Lower lobe of right lung (tissue), 2 donors: ENCODE measurements around the gene RPS21. TPM values are rescaled to one million over a fixed set of nuclear protein-coding genes. Genes with fewer than 3 reads are reported as not detected.

Experiments used
- ATAC-seq, 2 donors: fragments of 200-7000 bp; cut with Tn5 transposase; one replicate each; pipeline ENCODE4 v1.9.1; 2020 to 2022; ENCODE audit warnings: mild to moderate bottlenecking in 2 of 2, moderate library complexity in 2 of 2
- DNase-seq: peaks from one replicate; pipeline ENCODE4 v3.0.0-alpha.2; 2020
- H3K27ac ChIP-seq: fragments of 200-600 bp; one replicate; pipeline ENCODE4 v1.8.0; 2022
- H3K27me3 ChIP-seq: fragments of 200-600 bp; one replicate; pipeline ENCODE4 v1.8.0; 2022; ENCODE audit warnings: low read depth
- H3K36me3 ChIP-seq: fragments of 200-600 bp; one replicate; pipeline ENCODE4 v1.8.0; 2022; ENCODE audit warnings: mild to moderate bottlenecking
- H3K4me1 ChIP-seq: fragments of 200-600 bp; one replicate; pipeline ENCODE4 v1.8.0; 2022
- H3K4me3 ChIP-seq: fragments of 200-600 bp; one replicate; pipeline ENCODE4 v1.8.0; 2022; ENCODE audit warnings: mild to moderate bottlenecking
- H3K9me3 ChIP-seq: fragments of 200-600 bp; one replicate; pipeline ENCODE4 v1.8.0; 2022
- CTCF ChIP-seq: fragments of 200-600 bp; IDR thresholded peaks from one replicate; pipeline ENCODE4 v1.8.0; 2022; ENCODE audit warnings: antibody characterized with exemption, mild to moderate bottlenecking
- intact Hi-C: fragments of 100-400 bp; cut with DNase I; formaldehyde crosslinking; loops from one replicate; pipeline ENCODE4 v1.11.0; 2022
- total RNA-seq: library from RNA; stranded (reverse); fragmentation: NEBNext Ultra II Directional; extraction: Animal tissue kit (Norgen Biotek cat#: 25700); gene quantifications from one replicate; pipeline ENCODE4 v1.2.1, GENCODE V29; 2021
- donor health status: DM: no; HTN: yes; CAD: no; lungs with severe emphysema.

RPS21 gene
- total RNA-seq, 1 donor from 2014 or later, result 1,104 TPM

GRCh38 chr20:62361799-62362589 is 24.9 kb upstream of the RPS21 start:
- ATAC-seq, result peak; percentile 69 to 73
- peak overlapping the region; percentile 86 for H3K27ac ChIP-seq
- H3K4me1 ChIP-seq, result peaks cover 87% of the 10 kb centered on the region
- intact Hi-C loops, result no loop called here
- peak; percentile 91 for DNase-seq
- peak overlapping the region; percentile 28 for H3K4me3 ChIP-seq
- peaks cover 5% of the 10 kb centered on the region for H3K36me3 ChIP-seq
- TF ChIP-seq CTCF, result no peak
- H3K9me3 ChIP-seq, result no peaks in the 10 kb centered on the region
- no peaks in the 10 kb centered on the region for H3K27me3 ChIP-seq

DNA sequence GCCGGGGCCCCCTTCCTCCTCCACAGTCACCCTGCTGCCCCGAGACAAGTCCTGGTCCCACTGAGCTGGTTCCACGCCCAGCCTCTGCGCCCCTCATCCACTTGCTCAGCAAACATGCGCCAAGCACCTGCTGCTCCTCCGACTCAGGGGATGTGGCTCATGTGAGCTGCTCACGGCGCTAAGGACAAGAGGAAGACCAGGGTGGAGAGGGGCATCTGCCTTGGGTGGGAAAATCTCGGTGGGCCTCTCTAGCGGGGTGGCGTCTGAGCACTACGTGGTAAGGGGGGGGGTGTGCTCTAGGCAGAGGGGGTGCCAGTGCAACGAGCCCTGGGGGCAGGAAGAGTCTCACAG is 24.3 kb upstream of the RPS21 start:
- Histone ChIP-seq H3K36me3 (peaks cover 5% of the 10 kb centered on the region), H3K27me3 (peaks cover 2% of the 10 kb centered on the region), H3K9me3 (no peaks in the 10 kb centered on the region), H3K27ac (peak overlapping the region; percentile 86), H3K4me1 (peaks cover 85% of the 10 kb centered on the region), H3K4me3 (no peak overlapping the region)
- no peak for TF ChIP-seq CTCF
- DNase-seq (no peak), ATAC-seq (no peak)
- intact Hi-C loops, result no loop called here

DNA sequence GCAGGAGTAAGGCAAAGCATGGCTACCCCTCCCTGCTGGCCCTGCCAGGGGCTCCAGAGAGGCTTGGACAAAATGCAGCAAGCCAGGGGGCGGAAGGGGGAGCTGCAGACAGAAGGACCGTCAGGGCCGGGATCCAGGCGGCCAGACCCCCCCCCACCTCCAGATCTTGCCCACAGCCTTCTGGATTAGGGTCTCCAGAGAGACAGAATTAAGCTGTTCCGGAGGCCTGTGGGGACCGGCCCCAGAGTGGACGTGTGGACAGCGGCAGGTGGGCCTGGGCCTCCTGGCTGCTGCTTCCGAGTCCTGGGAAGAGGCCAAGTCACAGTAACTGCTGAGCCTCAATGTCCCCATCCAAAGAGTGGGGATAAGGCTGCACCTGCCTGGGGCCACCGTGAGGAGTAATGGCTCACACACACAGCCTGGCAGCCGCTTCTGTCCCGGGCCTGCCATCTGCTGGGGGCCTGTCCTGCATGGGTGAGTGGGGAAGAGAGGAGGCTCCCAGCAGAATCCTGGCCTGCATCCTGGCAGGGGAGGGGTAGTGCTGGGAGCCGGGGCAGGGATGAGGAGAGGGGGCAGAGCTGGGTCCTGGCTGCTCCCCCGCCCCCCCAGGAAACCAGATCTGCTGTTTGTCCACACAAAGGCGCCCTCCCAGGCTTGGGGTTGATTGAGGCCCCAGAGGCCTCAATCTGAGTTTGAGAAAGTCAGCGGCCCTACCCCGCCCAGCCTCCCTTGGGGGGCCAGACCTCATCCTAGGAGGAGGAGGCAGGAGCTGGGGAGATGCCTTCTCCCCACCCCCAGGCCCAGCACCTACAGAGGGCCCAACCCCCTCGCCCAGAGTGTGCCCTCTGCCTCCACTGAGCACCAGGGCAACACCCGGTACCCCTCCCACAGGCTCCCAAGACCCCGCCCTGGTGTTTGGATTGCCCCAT is 23.6 kb upstream of the RPS21 start:
- Histone ChIP-seq H3K36me3 (peaks cover 5% of the 10 kb centered on the region), H3K4me3 (no peak overlapping the region), H3K4me1 (peaks cover 85% of the 10 kb centered on the region), H3K27me3 (peaks cover 6% of the 10 kb centered on the region), H3K9me3 (no peaks in the 10 kb centered on the region), H3K27ac (peak overlapping the region; percentile 86)
- TF ChIP-seq CTCF, result no peak
- ATAC-seq (no peak), DNase-seq (peak; percentile 48)
- intact Hi-C loops, result no loop called here

- no peak for TF ChIP-seq CTCF
Observed at GRCh38 chr20:62363920-62364851, 22.7 kb upstream of the RPS21 start.

More at GRCh38 chr20:62363920-62364851, 22.7 kb upstream of the RPS21 start:
- H3K27ac ChIP-seq, result peak overlapping the region; percentile 86
- peaks cover 6% of the 10 kb centered on the region for H3K27me3 ChIP-seq
- H3K4me3 ChIP-seq, result peak overlapping the region; percentile 70
- H3K36me3 ChIP-seq, result peaks cover 5% of the 10 kb centered on the region
- ATAC-seq (no peak), DNase-seq (peak; percentile 47)
- H3K4me1 ChIP-seq, result peaks cover 85% of the 10 kb centered on the region
- H3K9me3 ChIP-seq, result no peaks in the 10 kb centered on the region
- intact Hi-C loops, result no loop called here
